WTC11 (cell line): ENCODE results near the gene KCNMB4. TPM values are rescaled to one million over a fixed set of nuclear protein-coding genes. Genes with fewer than 3 reads are reported as not detected.

Experiments
- ATAC-seq: fragments of 200-7000 bp; cut with Tn5 transposase; 2 replicates; pipeline ENCODE4 v1.10.0; 2021; ENCODE audit warnings: mild to moderate bottlenecking, moderate library complexity
- CTCF ChIA-PET: fragments of 300-600 bp; sonication (Branson Sonifier 250); formaldehyde crosslinking; loops from one replicate; lab custom pipeline; 2021; ENCODE audit warnings: antibody characterized with exemption; lab: Charles Lee
- POLR2A ChIA-PET: fragments of 350-600 bp; sonication (Branson Sonifier 250); formaldehyde crosslinking; loops from one replicate; lab custom pipeline; 2021; ENCODE audit warnings: antibody characterized with exemption; lab: Charles Lee
- DNase-seq: peaks from one replicate; pipeline ENCODE4 v3.0.0; 2021; ENCODE audit warnings: low spot score
- H3K27ac Mint-ChIP-seq: 2 replicates; pipeline ENCODE4 v1.8.0; 2021; ENCODE audit warnings: mixed read lengths
- H3K27me3 Mint-ChIP-seq: 2 replicates; pipeline ENCODE4 v1.8.0; 2021; ENCODE audit warnings: low read depth, mild to moderate bottlenecking, moderate library complexity, mixed read lengths
- H3K36me3 Mint-ChIP-seq: 2 replicates; pipeline ENCODE4 v1.8.0; 2021; ENCODE audit warnings: mixed read lengths
- H3K4me1 Mint-ChIP-seq: 2 replicates; pipeline ENCODE4 v1.8.0; 2022; ENCODE audit warnings: mixed read lengths
- H3K4me3 Mint-ChIP-seq: 2 replicates; pipeline ENCODE4 v1.8.0; 2021; ENCODE audit warnings: mild to moderate bottlenecking, moderate library complexity, mixed read lengths
- H3K9me3 Mint-ChIP-seq: 2 replicates; pipeline ENCODE4 v1.8.0; 2021; ENCODE audit warnings: mixed read lengths
- AR ChIP-seq: fragments of 250-450 bp; sonication (Bioruptor Pico); IDR thresholded peaks from 2 replicates; pipeline ENCODE4 v1.9.0; 2021; ENCODE audit warnings: mild to moderate bottlenecking
- ATF3 ChIP-seq: sonication (generic); formaldehyde crosslinking; conservative IDR thresholded peaks from 2 replicates; pipeline ENCODE4 v1.8.1; 2022; ENCODE audit warnings: mild to moderate bottlenecking, missing genetic modification reagents
- CBFB ChIP-seq: sonication (generic); formaldehyde crosslinking; IDR thresholded peaks from 2 replicates; pipeline ENCODE4 v1.8.1; 2022; ENCODE audit warnings: mild to moderate bottlenecking, low read depth, missing genetic modification reagents
- CDX4 ChIP-seq: fragments of 250-450 bp; sonication (Bioruptor Pico); IDR thresholded peaks from 2 replicates; pipeline ENCODE4 v1.9.0; 2021; ENCODE audit warnings: moderate library complexity, mild to moderate bottlenecking, inconsistent platforms, borderline replicate concordance
- CREB1 ChIP-seq: sonication (generic); formaldehyde crosslinking; IDR thresholded peaks from 2 replicates; pipeline ENCODE4 v1.8.0; 2023; ENCODE audit warnings: mild to moderate bottlenecking, missing genetic modification reagents
- ERG ChIP-seq: fragments of 250-450 bp; sonication (Bioruptor Pico); IDR thresholded peaks from 2 replicates; pipeline ENCODE4 v1.8.0; 2021; ENCODE audit warnings: mild to moderate bottlenecking
- FOXP4 ChIP-seq: sonication (generic); formaldehyde crosslinking; IDR thresholded peaks from 2 replicates; pipeline ENCODE4 v1.8.0; 2022; ENCODE audit warnings: mild to moderate bottlenecking, missing genetic modification reagents
- GRHL2 ChIP-seq: fragments of 250-450 bp; sonication (Bioruptor Pico); IDR thresholded peaks from 2 replicates; pipeline ENCODE4 v1.8.0; 2022; ENCODE audit warnings: mild to moderate bottlenecking, moderate library complexity; ENCODE audit not compliant: insufficient replicate concordance, severe bottlenecking
- IRF1 ChIP-seq: sonication (generic); formaldehyde crosslinking; IDR thresholded peaks from 2 replicates; pipeline ENCODE4 v1.8.0; 2023; ENCODE audit warnings: missing genetic modification reagents
- IRF2 ChIP-seq: sonication (generic); formaldehyde crosslinking; IDR thresholded peaks from 2 replicates; pipeline ENCODE4 v1.8.0; 2022; ENCODE audit warnings: low read depth, missing genetic modification reagents, borderline replicate concordance
- MLX ChIP-seq: sonication (generic); formaldehyde crosslinking; IDR thresholded peaks from 2 replicates; pipeline ENCODE4 v1.8.1; 2023; ENCODE audit warnings: mild to moderate bottlenecking, missing genetic modification reagents, moderate library complexity
- NFYB ChIP-seq: sonication (generic); formaldehyde crosslinking; conservative IDR thresholded peaks from 2 replicates; pipeline ENCODE4 v1.8.0; 2022; ENCODE audit warnings: low read depth, missing genetic modification reagents
- NR1H2 ChIP-seq: sonication (generic); formaldehyde crosslinking; IDR thresholded peaks from 2 replicates; pipeline ENCODE4 v1.9.0; 2021; ENCODE audit warnings: mild to moderate bottlenecking, moderate library complexity, missing genetic modification reagents
- NR2C2 ChIP-seq: sonication (generic); formaldehyde crosslinking; IDR thresholded peaks from 2 replicates; pipeline ENCODE4 v1.8.0; 2022; ENCODE audit warnings: mild to moderate bottlenecking, missing genetic modification reagents
- PRRX2 ChIP-seq: fragments of 250-450 bp; sonication (Bioruptor Pico); IDR thresholded peaks from 2 replicates; pipeline ENCODE4 v1.8.0; 2021; ENCODE audit warnings: mild to moderate bottlenecking
- SMAD3 ChIP-seq: sonication (generic); formaldehyde crosslinking; IDR thresholded peaks from 2 replicates; pipeline ENCODE4 v1.8.0; 2022; ENCODE audit warnings: missing genetic modification reagents, mild to moderate bottlenecking, borderline replicate concordance
- SP1 ChIP-seq: sonication (generic); formaldehyde crosslinking; conservative IDR thresholded peaks from 2 replicates; pipeline ENCODE4 v1.8.1; 2022; ENCODE audit warnings: missing genetic modification reagents
- TCF7 ChIP-seq: sonication (generic); formaldehyde crosslinking; IDR thresholded peaks from 2 replicates; pipeline ENCODE4 v1.8.0; 2022; ENCODE audit warnings: mild to moderate bottlenecking, low read depth, missing genetic modification reagents, moderate library complexity
- USF2 ChIP-seq: sonication (generic); formaldehyde crosslinking; IDR thresholded peaks from 2 replicates; pipeline ENCODE4 v1.8.1; 2023; ENCODE audit warnings: mild to moderate bottlenecking, missing genetic modification reagents, moderate library complexity
- ZBTB21 ChIP-seq: sonication (generic); formaldehyde crosslinking; IDR thresholded peaks from 2 replicates; pipeline ENCODE4 v1.8.1; 2023; ENCODE audit warnings: mild to moderate bottlenecking, missing genetic modification reagents, borderline replicate concordance
- ZNF219 ChIP-seq: sonication (generic); formaldehyde crosslinking; IDR thresholded peaks from 2 replicates; pipeline ENCODE4 v1.8.0; 2023; ENCODE audit warnings: missing genetic modification reagents, mild to moderate bottlenecking, borderline replicate concordance
- ZNF263 ChIP-seq: sonication (generic); formaldehyde crosslinking; IDR thresholded peaks from 2 replicates; pipeline ENCODE4 v1.8.1; 2022; ENCODE audit warnings: low read depth, mild to moderate bottlenecking, moderate library complexity, missing genetic modification reagents
- ZNF416 ChIP-seq: fragments of 250-450 bp; sonication (Bioruptor Pico); IDR thresholded peaks from 2 replicates; pipeline ENCODE4 v1.9.0; 2021; ENCODE audit warnings: mild to moderate bottlenecking, inconsistent platforms
- ZNF423 ChIP-seq: fragments of 250-450 bp; sonication (Bioruptor Pico); IDR thresholded peaks from 2 replicates; pipeline ENCODE4 v2.1.2; 2022; ENCODE audit warnings: mild to moderate bottlenecking, moderate library complexity
- total RNA-seq: library from RNA; stranded (reverse); gene quantifications from 3 replicates; pipeline ENCODE4 v1.2.3, GENCODE V29; 2021

The KCNMB4 gene
- total RNA-seq, 1 experiment from 2014 or later, result 23.3 TPM

- POLR2A ChIA-PET, result no interaction called here
- H3K9me3 Mint-ChIP-seq, result peaks cover 10% of the 10 kb centered on the region
- CTCF ChIA-PET, result no interaction called here
- no peak for DNase-seq
- H3K4me1 Mint-ChIP-seq, result no peaks in the 10 kb centered on the region
- no peak for TF ChIP-seq NR1H2 (CRISPR knock-in tag)
- TF ChIP-seq IRF2 (CRISPR knock-in tag), result no peak
- no peak for TF ChIP-seq CBFB (CRISPR knock-in tag)
- no peak for TF ChIP-seq TCF7
- no peak for TF ChIP-seq ATF3
- no peak for TF ChIP-seq USF2 (CRISPR knock-in tag)
- no peak for TF ChIP-seq NFYB
- no peak for TF ChIP-seq CREB1 (CRISPR knock-in tag)
- TF ChIP-seq ZNF263 (CRISPR knock-in tag), result no peak
- TF ChIP-seq ZNF219 (CRISPR knock-in tag), result no peak
- TF ChIP-seq GRHL2 (CRISPR knock-in tag), result no peak
- no peak for TF ChIP-seq PRRX2 (CRISPR knock-in tag)
- no peak for TF ChIP-seq NR2C2
- TF ChIP-seq FOXP4, result no peak
- no peak for TF ChIP-seq ERG (CRISPR knock-in tag)
- no peak for TF ChIP-seq ZNF423
- no peak for TF ChIP-seq CDX4 (CRISPR knock-in tag)
- no peak for TF ChIP-seq SP1 (CRISPR knock-in tag)
- TF ChIP-seq, all 79 proteins: peak for 0
- Mint-ChIP-seq H3K27me3 (no peaks in the 10 kb centered on the region), H3K27ac (no peak overlapping the region), H3K36me3 (peaks cover 29% of the 10 kb centered on the region), H3K4me3 (no peak overlapping the region)
- no peak for ATAC-seq
Observed at GRCh38 chr12:70418101-70418500, 52.0 kb downstream of the KCNMB4 start.

GRCh38 chr12:70422631-70423030 is 56.5 kb downstream of the KCNMB4 start:
- Mint-ChIP-seq H3K4me3 (no peak overlapping the region), H3K36me3 (peaks cover 31% of the 10 kb centered on the region), H3K4me1 (no peaks in the 10 kb centered on the region), H3K27me3 (no peaks in the 10 kb centered on the region), H3K27ac (no peak overlapping the region), H3K9me3 (peaks cover 10% of the 10 kb centered on the region)
- DNase-seq (no peak), ATAC-seq (no peak)
- POLR2A ChIA-PET, result no interaction called here
- CTCF ChIA-PET, result no interaction called here
- TF ChIP-seq MLX (CRISPR knock-in tag) (no peak), ZNF416 (no peak), SMAD3 (CRISPR knock-in tag) (no peak), IRF1 (CRISPR knock-in tag) (no peak), AR (CRISPR knock-in tag) (no peak), ZBTB21 (no peak)
